Endothelial cell of umbilical vein (primary cell): Measurements from ENCODE around the gene FILIP1L. TPM values are rescaled to one million over a fixed set of nuclear protein-coding genes. Genes with fewer than 3 reads are reported as not detected.

Source experiments
- BruUV-seq: library from RNA; stranded (reverse); fragments of 400-500 nt; replicated peaks from 2 replicates; lab custom pipeline; 2021; lab: Mats Ljungman, UMichigan
- CTCF ChIA-PET: fragments of 300-600, 350-600 bp; sonication (Branson Sonifier 250); formaldehyde crosslinking; loops from one replicate; lab custom pipeline; 2021; ENCODE audit warnings: antibody characterized with exemption, inconsistent platforms; lab: Charles Lee
- POLR2A ChIA-PET: fragments of 300-600, 350-600 bp; sonication (Branson Sonifier 250); formaldehyde crosslinking; loops from one replicate; lab custom pipeline; 2021; ENCODE audit warnings: antibody characterized with exemption, inconsistent platforms; lab: Charles Lee
- DNase-seq: peaks from one replicate; pipeline ENCODE4 v3.0.0-alpha.2; 2011; ENCODE audit warnings: low read depth, low spot score
- FAIRE-seq: peaks from 2 replicates; lab custom pipeline; 2011; peaks lifted over from hg19 to GRCh38; lab: Jason Lieb, UNC
- H2AFZ ChIP-seq: 2 replicates; pipeline ENCODE4 v1.6.0; 2012; ENCODE audit warnings: low read depth, low read length, control low read depth, inconsistent platforms
- H3K27ac ChIP-seq: 2 replicates; pipeline ENCODE4 v1.5.1; 2011; ENCODE audit warnings: low read depth, mild to moderate bottlenecking, control low read depth, low read length, moderate library complexity; ENCODE audit not compliant: insufficient read depth
- H3K27me3 ChIP-seq, 2 experiments: 2 replicates each; pipeline versions ENCODE4 v1.6.0 to v1.6.1; 2011; ENCODE audit warnings: low read length in 2 of 2, mixed read lengths in 1 of 2; ENCODE audit not compliant: control insufficient read depth in 2 of 2, insufficient read depth in 2 of 2
- H3K36me3 ChIP-seq, 2 experiments: 2 replicates in 1 of 2; 3 replicates in 1 of 2; pipeline ENCODE4 v1.5.1; 2011; ENCODE audit warnings: low read length in 2 of 2, mild to moderate bottlenecking in 1 of 2, moderate library complexity in 1 of 2; ENCODE audit not compliant: control insufficient read depth in 2 of 2, insufficient read depth in 2 of 2; ENCODE audit errors: extremely low read depth in 1 of 2
- H3K4me1 ChIP-seq: 3 replicates; pipeline ENCODE4 v1.5.1; 2011; ENCODE audit warnings: mild to moderate bottlenecking, low read length; ENCODE audit not compliant: control insufficient read depth, insufficient read depth; ENCODE audit errors: extremely low read depth
- H3K4me2 ChIP-seq: 2 replicates; pipeline ENCODE4 v1.6.1; 2011; ENCODE audit warnings: low read length, control low read depth, mixed read lengths; ENCODE audit not compliant: insufficient read depth
- H3K4me3 ChIP-seq, 3 experiments: fragments of 200-600 bp in 1 of 3; sonication (generic), shearing (Covaris generic) in 1 of 3; replicated peaks in 1 of 3; 2 replicates each; pipeline ENCODE4 v1.5.1; 2011 to 2016; ENCODE audit warnings: control low read depth in 3 of 3, low read length in 3 of 3, mild to moderate bottlenecking in 2 of 3, inconsistent platforms in 1 of 3, low read depth in 1 of 3, moderate library complexity in 1 of 3; ENCODE audit not compliant: insufficient read depth in 1 of 3
- H3K79me2 ChIP-seq: 2 replicates; pipeline ENCODE4 v1.6.0; 2012; ENCODE audit warnings: low read length, inconsistent platforms; ENCODE audit not compliant: control insufficient read depth, insufficient read depth
- H3K9ac ChIP-seq: replicated peaks from 2 replicates; pipeline ENCODE3; 2011; ENCODE audit warnings: low read length, control low read depth; ENCODE audit not compliant: insufficient read depth; ENCODE audit errors: extremely low read depth
- H3K9me1 ChIP-seq: replicated peaks from 3 replicates; pipeline ENCODE4 v1.6.0; 2011; ENCODE audit warnings: mild to moderate bottlenecking, low read length; ENCODE audit not compliant: control insufficient read depth, insufficient read depth; ENCODE audit errors: extremely low read depth
- H3K9me3 ChIP-seq: replicated peaks from 2 replicates; pipeline ENCODE4 v1.5.1; 2012; ENCODE audit warnings: low read length, inconsistent platforms; ENCODE audit not compliant: control insufficient read depth, insufficient read depth
- H4K20me1 ChIP-seq: replicated peaks from 2 replicates; pipeline ENCODE3; 2011; ENCODE audit warnings: mild to moderate bottlenecking, low read length; ENCODE audit not compliant: control insufficient read depth, insufficient read depth; ENCODE audit errors: extremely low read depth
- EZH2 ChIP-seq: IDR thresholded peaks from 2 replicates; pipeline ENCODE4 v1.6.1; 2012; ENCODE audit warnings: borderline replicate concordance, low read depth, mild to moderate bottlenecking, moderate library complexity, low read length, inconsistent platforms; ENCODE audit not compliant: severe bottlenecking
- FOS ChIP-seq: IDR thresholded peaks from 2 replicates; pipeline ENCODE4 v1.6.1; 2011; ENCODE audit warnings: mild to moderate bottlenecking, low read length, moderate library complexity, borderline replicate concordance; ENCODE audit not compliant: insufficient read depth
- GATA2 ChIP-seq: IDR thresholded peaks from 2 replicates; pipeline ENCODE4 v1.7.0; 2011; ENCODE audit warnings: low read depth, mild to moderate bottlenecking, moderate library complexity, mixed read lengths, low read length; ENCODE audit not compliant: insufficient read length, insufficient read depth
- JUN ChIP-seq: IDR thresholded peaks from 2 replicates; pipeline ENCODE4 v1.6.1; 2011; ENCODE audit warnings: borderline replicate concordance, low read depth; ENCODE audit not compliant: insufficient read length, insufficient read depth
- MYC ChIP-seq: IDR thresholded peaks from one replicate; pipeline ENCODE4 v1.6.1; 2011; ENCODE audit warnings: mild to moderate bottlenecking, low read depth, low read length
- POLR2A ChIP-seq: IDR thresholded peaks from 2 replicates; pipeline ENCODE4 v1.6.1; 2012; ENCODE audit warnings: low read depth, mild to moderate bottlenecking, control low read depth, low read length
- POLR2AphosphoS5 ChIP-seq: IDR thresholded peaks from 2 replicates; pipeline ENCODE4 v1.6.1; 2012; ENCODE audit warnings: low read depth, mild to moderate bottlenecking, control low read depth, low read length, moderate library complexity; ENCODE audit not compliant: insufficient read depth
- dilution Hi-C: fragments of 300-500 bp; cut with MboI; formaldehyde crosslinking; loops from one replicate; pipeline ENCODE4 v1.15.0; 2019; ENCODE audit warnings: low sequenced_read_pairs; ENCODE audit not compliant: extremely low pct_ligation_motif_present
- intact Hi-C: fragments of 100-400 bp; cut with micrococcal nuclease; formaldehyde crosslinking; loops from one replicate; pipeline ENCODE4 v1.10.0; 2022
- polyA plus RNA-seq, 4 experiments: library from polyadenylated mRNA; depleted of rRNA in 3 of 4; stranded (reverse) in 3 of 4; unstranded in 1 of 4; fragments of >200 nt; gene quantifications; 2 replicates each; pipeline versions ENCODE4 v1.2.1 to v1.2.3, GENCODE V29; 2011 to 2012; ENCODE audit warnings: missing spikeins in 1 of 4
- total RNA-seq: library from RNA; stranded (reverse); gene quantifications from 2 replicates; pipeline ENCODE4 v1.2.3, GENCODE V29; 2021
- TF ChIP-seq, protein P1 (sequence below): IDR thresholded peaks from 2 replicates; pipeline ENCODE4 v1.6.1; 2011; ENCODE audit not compliant: insufficient read depth, insufficient read length
- TF ChIP-seq, protein P2 (sequence below), 2 donors: IDR thresholded peaks; 1 replicate in 1 of 2; 2 replicates in 1 of 2; pipeline ENCODE4 v1.5.1; 2011; ENCODE audit warnings: low read length in 2 of 2, mild to moderate bottlenecking in 2 of 2, moderate library complexity in 2 of 2, control low read depth in 1 of 2, inconsistent platforms in 1 of 2, low read depth in 1 of 2; ENCODE audit not compliant: insufficient read depth in 1 of 2; ENCODE audit errors: extremely low read depth in 1 of 2

FILIP1L gene
- total and polyA plus RNA-seq, 2 donors (not counting 3 experiments of a cell fraction or from before 2014, with no cell fraction given), result 26.0 to 29.9 TPM

DNA sequence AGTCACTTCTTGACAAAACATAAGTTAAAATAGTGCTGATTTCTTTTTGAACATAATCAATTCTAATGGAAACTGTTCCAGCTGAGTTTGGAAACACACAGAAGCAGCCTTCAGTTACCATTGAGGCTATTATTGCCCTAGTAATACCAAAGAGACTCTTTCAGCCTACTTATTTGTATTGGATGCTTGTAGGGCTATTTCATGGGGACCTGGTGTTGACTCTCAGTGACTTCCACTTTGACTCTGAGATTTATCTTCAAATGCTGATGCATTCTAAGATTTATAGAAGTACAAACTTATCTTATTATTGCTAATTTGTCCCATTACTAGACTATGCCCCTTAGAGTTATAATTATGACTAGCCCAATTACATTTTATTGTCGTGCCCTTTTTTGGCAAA lies 229.2 kb downstream of the FILIP1L start:
- Histone ChIP-seq H3K4me2 (peak overlapping the region; percentile 90), H3K9me1 (no peaks in the 10 kb centered on the region), H3K4me1 (peaks cover 33% of the 10 kb centered on the region), H4K20me1 (no peaks in the 10 kb centered on the region), H3K27me3 (no peaks in the 10 kb centered on the region), H3K4me3 (no peak overlapping the region), H3K79me2 (no peaks in the 10 kb centered on the region), H3K9ac (no peak overlapping the region), H3K9me3 (no peaks in the 10 kb centered on the region), H3K27ac (peak overlapping the region; percentile 49), H3K36me3 (no peaks in the 10 kb centered on the region), H2AFZ (no peak overlapping the region)
- POLR2A ChIA-PET, result no interaction called here
- no peak for TF ChIP-seq FOS
- TF ChIP-seq, protein P1, sequence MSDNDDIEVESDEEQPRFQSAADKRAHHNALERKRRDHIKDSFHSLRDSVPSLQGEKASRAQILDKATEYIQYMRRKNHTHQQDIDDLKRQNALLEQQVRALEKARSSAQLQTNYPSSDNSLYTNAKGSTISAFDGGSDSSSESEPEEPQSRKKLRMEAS, result no peak
- TF ChIP-seq POLR2AphosphoS5, result no peak
- TF ChIP-seq MYC, result no peak
- no peak for TF ChIP-seq POLR2A
- TF ChIP-seq EZH2, result no peak
- no peak for TF ChIP-seq GATA2
- TF ChIP-seq, protein P2, sequence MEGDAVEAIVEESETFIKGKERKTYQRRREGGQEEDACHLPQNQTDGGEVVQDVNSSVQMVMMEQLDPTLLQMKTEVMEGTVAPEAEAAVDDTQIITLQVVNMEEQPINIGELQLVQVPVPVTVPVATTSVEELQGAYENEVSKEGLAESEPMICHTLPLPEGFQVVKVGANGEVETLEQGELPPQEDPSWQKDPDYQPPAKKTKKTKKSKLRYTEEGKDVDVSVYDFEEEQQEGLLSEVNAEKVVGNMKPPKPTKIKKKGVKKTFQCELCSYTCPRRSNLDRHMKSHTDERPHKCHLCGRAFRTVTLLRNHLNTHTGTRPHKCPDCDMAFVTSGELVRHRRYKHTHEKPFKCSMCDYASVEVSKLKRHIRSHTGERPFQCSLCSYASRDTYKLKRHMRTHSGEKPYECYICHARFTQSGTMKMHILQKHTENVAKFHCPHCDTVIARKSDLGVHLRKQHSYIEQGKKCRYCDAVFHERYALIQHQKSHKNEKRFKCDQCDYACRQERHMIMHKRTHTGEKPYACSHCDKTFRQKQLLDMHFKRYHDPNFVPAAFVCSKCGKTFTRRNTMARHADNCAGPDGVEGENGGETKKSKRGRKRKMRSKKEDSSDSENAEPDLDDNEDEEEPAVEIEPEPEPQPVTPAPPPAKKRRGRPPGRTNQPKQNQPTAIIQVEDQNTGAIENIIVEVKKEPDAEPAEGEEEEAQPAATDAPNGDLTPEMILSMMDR (IDR thresholded peaks at IDR 0.05; ENCODE audit: extremely low read depth in 1 of 2, insufficient read depth in 1 of 2, low read depth in 1 of 2, low read length in 2 of 2), result no peak
- no peak for TF ChIP-seq JUN
- dilution Hi-C loops, result no loop called here
- intact Hi-C loops, result no loop called here
- CTCF ChIA-PET, result interaction anchor here (0.8 to 2.5 kb wide), 7 partner anchors 9 to 369 kb away, joined by 3 to 10 read pairs (median 4); no protein-coding TSS in a partner anchor
- BruUV-seq, result no TSS peak
- DNase-seq (no peak), FAIRE-seq (no peak)
